Vagina (tissue), 2 donors: Measurements from ENCODE around the gene TTC33. TPM values are rescaled to one million over a fixed set of nuclear protein-coding genes. Genes with fewer than 3 reads are reported as not detected.
A peak's percentile ranks its signal among the peaks of the same experiment; 100 is the strongest.

ENCODE experiments used
- DNase-seq, 2 donors: peaks; one replicate each; pipeline ENCODE4 v3.0.0-alpha.2; 2017; ENCODE audit errors: extremely low spot score in 2 of 2
- H3K27ac ChIP-seq: fragments of 200-600 bp; sonication (generic); one replicate; pipeline ENCODE4 v1.5.1; 2019
- H3K27me3 ChIP-seq: fragments of 200-600 bp; sonication (generic); one replicate; pipeline ENCODE4 v1.5.1; 2019
- H3K36me3 ChIP-seq, 2 donors: fragments of 200-600 bp; sonication (generic); one replicate each; pipeline ENCODE4 v1.5.1; 2017 to 2019
- H3K4me1 ChIP-seq: fragments of 200-600 bp; sonication (generic); one replicate; pipeline ENCODE4 v1.5.1; 2019
- H3K4me3 ChIP-seq, 2 donors: fragments of 200-600 bp; sonication (generic); 1 replicate in 1 of 2; 2 replicates in 1 of 2; pipeline ENCODE4 v1.5.1; 2016 to 2019
- H3K9me3 ChIP-seq: fragments of 200-600 bp; sonication (generic); one replicate; pipeline ENCODE4 v1.5.1; 2019
- POLR2A ChIP-seq, 2 donors: fragments of 450-650 bp; IDR thresholded peaks; one replicate each; pipeline ENCODE4 v1.6.1; 2017; ENCODE audit warnings: antibody characterized with exemption in 2 of 2, mild to moderate bottlenecking in 2 of 2, moderate library complexity in 2 of 2
- POLR2AphosphoS5 ChIP-seq, 2 donors: sonication (generic); formaldehyde crosslinking; IDR thresholded peaks; one replicate each; pipeline ENCODE4 v1.9.0; 2017; ENCODE audit warnings: antibody characterized with exemption in 2 of 2, mild to moderate bottlenecking in 2 of 2, low read depth in 1 of 2; ENCODE audit not compliant: insufficient read depth in 1 of 2
- intact Hi-C: fragments of 100-400 bp; cut with DNase I; formaldehyde crosslinking; loops from one replicate; pipeline ENCODE4 v1.15.1; 2023
- total RNA-seq: library from RNA; depleted of rRNA; stranded (reverse); fragments of >200 nt; gene quantifications from one replicate; pipeline ENCODE4 v1.2.3, GENCODE V29; 2016
- TF ChIP-seq, protein P1 (sequence below), 3 experiments: fragments of 450-650 bp in 2 of 3; fragments of 200-600 bp in 1 of 3; sonication (generic) in 1 of 3; IDR thresholded peaks; one replicate each; pipeline ENCODE4 v1.5.1; 2017 to 2019; ENCODE audit warnings: antibody characterized with exemption in 3 of 3, mild to moderate bottlenecking in 2 of 3, moderate library complexity in 2 of 3

Gene TTC33
- total RNA-seq, 1 donor from 2014 or later: 12.8 TPM

- TF ChIP-seq POLR2AphosphoS5 (IDR thresholded peaks at IDR 0.05; ENCODE audit: insufficient read depth in 1 of 2, low read depth in 1 of 2) (no peak), POLR2A (IDR thresholded peaks at IDR 0.05) (no peak)
- TF ChIP-seq, protein P1, sequence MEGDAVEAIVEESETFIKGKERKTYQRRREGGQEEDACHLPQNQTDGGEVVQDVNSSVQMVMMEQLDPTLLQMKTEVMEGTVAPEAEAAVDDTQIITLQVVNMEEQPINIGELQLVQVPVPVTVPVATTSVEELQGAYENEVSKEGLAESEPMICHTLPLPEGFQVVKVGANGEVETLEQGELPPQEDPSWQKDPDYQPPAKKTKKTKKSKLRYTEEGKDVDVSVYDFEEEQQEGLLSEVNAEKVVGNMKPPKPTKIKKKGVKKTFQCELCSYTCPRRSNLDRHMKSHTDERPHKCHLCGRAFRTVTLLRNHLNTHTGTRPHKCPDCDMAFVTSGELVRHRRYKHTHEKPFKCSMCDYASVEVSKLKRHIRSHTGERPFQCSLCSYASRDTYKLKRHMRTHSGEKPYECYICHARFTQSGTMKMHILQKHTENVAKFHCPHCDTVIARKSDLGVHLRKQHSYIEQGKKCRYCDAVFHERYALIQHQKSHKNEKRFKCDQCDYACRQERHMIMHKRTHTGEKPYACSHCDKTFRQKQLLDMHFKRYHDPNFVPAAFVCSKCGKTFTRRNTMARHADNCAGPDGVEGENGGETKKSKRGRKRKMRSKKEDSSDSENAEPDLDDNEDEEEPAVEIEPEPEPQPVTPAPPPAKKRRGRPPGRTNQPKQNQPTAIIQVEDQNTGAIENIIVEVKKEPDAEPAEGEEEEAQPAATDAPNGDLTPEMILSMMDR (IDR thresholded peaks at IDR 0.05): no peak
- H3K4me1 ChIP-seq: peaks cover 11% of the 10 kb centered on the region
- intact Hi-C loops: no loop called here
- DNase-seq: no peak
- peaks cover 0 to 33% of the 10 kb centered on the region in 2 donors for H3K36me3 ChIP-seq
- H3K9me3 ChIP-seq: no peaks in the 10 kb centered on the region
- H3K27me3 ChIP-seq: no peaks in the 10 kb centered on the region
- H3K27ac ChIP-seq: no peak overlapping the region
- no peak overlapping the region for H3K4me3 ChIP-seq
Observed at GRCh38 chr5:40774623-40775022, 18.9 kb upstream of the TTC33 start.

DNA sequence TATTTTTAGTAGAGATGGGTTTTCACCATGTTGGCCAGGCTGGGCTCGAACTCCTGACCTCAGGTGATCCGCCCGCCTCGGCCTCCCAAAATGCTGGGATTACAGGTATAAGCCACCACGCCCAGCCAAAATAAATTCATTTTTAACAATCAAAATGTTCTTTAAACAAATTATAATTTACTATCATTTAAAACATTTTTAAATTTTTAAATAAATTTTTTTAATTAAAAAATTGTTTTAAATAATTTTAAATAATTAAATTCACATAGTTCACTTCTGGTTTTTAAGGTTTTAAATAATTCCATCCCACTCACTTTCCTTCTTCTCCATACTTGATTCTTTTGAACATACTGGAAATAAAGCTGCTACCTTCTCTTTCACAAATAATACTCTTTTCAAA, 15.0 kb upstream of the TTC33 start:
- Histone ChIP-seq H3K4me3 (no peak overlapping the region), H3K4me1 (peaks cover under 1% of the 10 kb centered on the region)
- intact Hi-C loops: no loop called here

DNA sequence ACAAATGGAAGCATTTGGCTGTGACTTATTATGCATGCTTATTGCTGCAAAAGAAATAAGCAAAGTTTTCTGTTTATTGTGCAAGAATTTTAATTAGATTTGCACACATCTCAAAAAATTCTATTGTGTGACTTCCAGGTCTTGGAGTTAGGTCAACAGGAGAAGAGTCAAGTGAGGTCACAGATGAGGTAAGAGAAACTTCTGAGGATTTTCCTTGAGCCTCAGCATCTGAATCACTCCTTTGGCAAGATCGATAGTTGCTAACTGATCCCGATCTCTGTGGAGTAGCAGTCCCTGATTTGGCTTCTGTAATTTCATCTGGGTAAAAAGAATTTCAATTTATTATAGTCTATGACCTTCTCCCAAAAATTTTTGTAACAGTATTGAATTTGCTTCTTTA, 6.9 kb upstream of the TTC33 start:
- Histone ChIP-seq H3K36me3 (peaks cover 3 to 57% of the 10 kb centered on the region in 2 donors), H3K9me3 (no peaks in the 10 kb centered on the region), H3K27me3 (no peaks in the 10 kb centered on the region), H3K4me3 (no peak overlapping the region), H3K4me1 (no peaks in the 10 kb centered on the region), H3K27ac (no peak overlapping the region)
- no peak for TF ChIP-seq POLR2A (IDR thresholded peaks at IDR 0.05)
- TF ChIP-seq, protein P1 (IDR thresholded peaks at IDR 0.05): no peak
- TF ChIP-seq POLR2AphosphoS5 (IDR thresholded peaks at IDR 0.05; ENCODE audit: insufficient read depth in 1 of 2, low read depth in 1 of 2): no peak
- intact Hi-C loops: no loop called here
- DNase-seq: no peak

More for the DNA sequence above, 15.0 kb upstream of the TTC33 start:
- no peaks in the 10 kb centered on the region for H3K27me3 ChIP-seq
- no peak for DNase-seq
- no peak overlapping the region for H3K27ac ChIP-seq
- H3K9me3 ChIP-seq: no peaks in the 10 kb centered on the region
- peaks cover 0 to 41% of the 10 kb centered on the region in 2 donors for H3K36me3 ChIP-seq
- TF ChIP-seq, protein P1 (IDR thresholded peaks at IDR 0.05): no peak
- no peak for TF ChIP-seq POLR2A (IDR thresholded peaks at IDR 0.05)
- no peak for TF ChIP-seq POLR2AphosphoS5 (IDR thresholded peaks at IDR 0.05; ENCODE audit: insufficient read depth in 1 of 2, low read depth in 1 of 2)

DNA sequence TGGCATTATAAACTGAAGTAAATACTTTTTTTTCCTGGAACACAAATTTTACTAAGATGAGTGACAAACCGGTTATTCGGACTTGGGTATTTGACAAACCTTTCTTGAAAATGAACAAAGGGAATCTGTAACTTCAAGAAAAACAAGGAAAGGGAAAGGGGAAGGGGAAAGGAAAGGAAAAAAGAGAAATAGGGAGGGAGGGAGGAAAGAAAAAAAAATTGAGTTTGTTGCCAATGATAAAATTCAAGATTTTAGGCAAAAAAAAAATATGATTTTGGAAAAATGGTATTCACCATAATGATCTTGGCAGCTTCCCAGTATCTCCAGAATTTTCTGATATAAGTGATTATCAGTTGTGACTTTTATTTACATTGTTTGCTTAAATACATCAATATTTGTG, 1.6 kb upstream of the TTC33 start:
- H3K4me1 ChIP-seq: peaks cover 22% of the 10 kb centered on the region
- peaks cover 0 to 11% of the 10 kb centered on the region in 2 donors for H3K36me3 ChIP-seq
- H3K9me3 ChIP-seq: no peaks in the 10 kb centered on the region
- H3K27me3 ChIP-seq: no peaks in the 10 kb centered on the region
- intact Hi-C loops: loop anchor here (10.0 kb wide), 1 partner anchor 77 kb away; the partner anchor contains the start of gene RPL37
- H3K27ac ChIP-seq: no peak overlapping the region
- TF ChIP-seq POLR2AphosphoS5 (IDR thresholded peaks at IDR 0.05; ENCODE audit: insufficient read depth in 1 of 2, low read depth in 1 of 2): no peak
- TF ChIP-seq, protein P1 (IDR thresholded peaks at IDR 0.05): no peak
- no peak for TF ChIP-seq POLR2A (IDR thresholded peaks at IDR 0.05)
- no peak for DNase-seq
- no peak overlapping the region for H3K4me3 ChIP-seq

DNA sequence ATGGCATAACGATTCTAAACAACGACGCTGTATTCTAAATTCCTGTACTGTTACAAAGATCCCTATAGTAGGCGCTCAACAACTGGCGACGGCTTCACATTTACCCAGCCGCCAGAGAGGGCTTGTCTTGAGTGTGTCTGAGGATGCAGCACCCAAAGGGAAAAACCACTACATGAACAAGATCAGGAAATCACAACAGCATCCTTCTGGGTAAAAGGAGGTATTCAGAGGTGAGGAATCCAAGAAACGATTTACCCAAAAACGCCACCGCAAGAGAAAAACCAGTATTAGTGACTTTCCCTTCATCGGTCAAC, 711 bp downstream of the TTC33 start:
- Histone ChIP-seq H3K27me3 (no peaks in the 10 kb centered on the region), H3K27ac (peak overlapping the region; percentile 92), H3K36me3 (peaks cover 0 to 4% of the 10 kb centered on the region in 2 donors), H3K9me3 (no peaks in the 10 kb centered on the region), H3K4me1 (peaks cover 22% of the 10 kb centered on the region), H3K4me3 (peak overlapping the region; percentile 93 to 95)
- intact Hi-C loops: loop anchor here (2.0 to 10.0 kb wide), 2 partner anchors 42 to 80 kb away; partner anchors contain the start of gene RPL37
- TF ChIP-seq, protein P1 (IDR thresholded peaks at IDR 0.05): peak; percentile 26 to 33 (median 30)
- TF ChIP-seq POLR2AphosphoS5 (IDR thresholded peaks at IDR 0.05; ENCODE audit: insufficient read depth in 1 of 2, low read depth in 1 of 2) (peak in 1 of 2 donors; percentile 52), POLR2A (IDR thresholded peaks at IDR 0.05) (no peak)
- DNase-seq: peak in 1 of 2 donors; percentile 88
